K562 (cell line): ENCODE data around the gene SYNJ2. TPM values are rescaled to one million over a fixed set of nuclear protein-coding genes. Genes with fewer than 3 reads are reported as not detected.

Experiments used
- ATAC-seq: fragments of 200-7000 bp; cut with Tn5 transposase; 3 replicates; pipeline ENCODE4 v1.9.1; 2020; ENCODE audit warnings: moderate library complexity
- BruUV-seq: library from RNA; stranded (reverse); fragments of 400-500 nt; replicated peaks from 2 replicates; lab custom pipeline; 2021; lab: Mats Ljungman, UMichigan
- CTCF ChIA-PET: fragments of 300-600 bp; formaldehyde crosslinking; extraction: SDS; loops from one replicate; lab custom pipeline; 2021; ENCODE audit warnings: low intra/inter-chr PET ratio; lab: Yijun Ruan, JAX
- POLR2A ChIA-PET: fragments of 300-600, 350-650 bp; sonication (Branson Sonifier 250); formaldehyde crosslinking; extraction: SDS; loops from one replicate; lab custom pipeline; 2021; ENCODE audit warnings: antibody characterized with exemption, inconsistent platforms; lab: Yijun Ruan, JAX
- DNase-seq, 4 experiments: peaks; one replicate each; pipeline versions ENCODE4 v3.0.0 to v3.0.0-alpha.2; 2011 to 2018; ENCODE audit warnings: low spot score in 3 of 4, mixed read lengths in 3 of 4; ENCODE audit errors: extremely low read depth in 1 of 4
- FAIRE-seq: peaks from 2 replicates; lab custom pipeline; 2011; peaks lifted over from hg19 to GRCh38; lab: Jason Lieb, UNC
- H2AFZ ChIP-seq: 2 replicates; pipeline ENCODE4 v1.6.0; 2011; ENCODE audit warnings: low read depth, low read length, control low read depth, inconsistent platforms
- H3K27ac ChIP-seq: fragments of 200-600 bp; 3 replicates; pipeline ENCODE4 v1.8.0; 2011; ENCODE audit warnings: low read depth, mild to moderate bottlenecking, control low read depth, inconsistent platforms, low read length, moderate library complexity, mixed read lengths; ENCODE audit errors: extremely low read depth
- H3K27me3 ChIP-seq, 2 experiments: fragments of 300-600 bp in 1 of 2; 2 replicates in 1 of 2; 3 replicates in 1 of 2; pipeline versions ENCODE4 v1.6.0 to v1.8.0; 2011; ENCODE audit warnings: inconsistent platforms in 2 of 2, low read length in 2 of 2, mild to moderate bottlenecking in 1 of 2, mixed read lengths in 1 of 2, moderate library complexity in 1 of 2; ENCODE audit not compliant: control insufficient read depth in 2 of 2, insufficient read depth in 2 of 2
- H3K36me3 ChIP-seq: fragments of 300-600 bp; 3 replicates; pipeline ENCODE4 v1.8.0; 2011; ENCODE audit warnings: mild to moderate bottlenecking, low read length, inconsistent platforms; ENCODE audit not compliant: control insufficient read depth, insufficient read depth
- H3K4me1 ChIP-seq, 2 experiments: fragments of 200-600 bp in 1 of 2; replicated peaks in 1 of 2; 2 replicates in 1 of 2; 3 replicates in 1 of 2; pipeline versions ENCODE4 v1.5.1 to v1.8.0; 2011; ENCODE audit warnings: inconsistent platforms in 2 of 2, low read length in 2 of 2, mild to moderate bottlenecking in 1 of 2, mixed read lengths in 1 of 2, moderate library complexity in 1 of 2; ENCODE audit not compliant: control insufficient read depth in 2 of 2, insufficient read depth in 2 of 2
- H3K4me2 ChIP-seq: 2 replicates; pipeline ENCODE4 v1.6.1; 2011; ENCODE audit warnings: low read length, control low read depth, inconsistent platforms, mixed read lengths; ENCODE audit not compliant: insufficient read depth
- H3K4me3 ChIP-seq: fragments of 200-600 bp; sonication (generic), shearing (Covaris generic); 2 replicates; pipeline ENCODE4 v1.5.1; 2016; ENCODE audit warnings: control low read depth, inconsistent platforms
- H3K79me2 ChIP-seq: fragments of 200-600 bp; 3 replicates; pipeline ENCODE4 v1.8.0; 2011; ENCODE audit warnings: low read length, inconsistent platforms; ENCODE audit not compliant: control insufficient read depth, insufficient read depth
- H3K9ac ChIP-seq, 2 experiments: 2 replicates each; pipeline versions ENCODE4 v1.6.0 to v1.6.1; 2011; ENCODE audit warnings: low read depth in 2 of 2, low read length in 2 of 2, control low read depth in 1 of 2, inconsistent platforms in 1 of 2, mild to moderate bottlenecking in 1 of 2, mixed read lengths in 1 of 2; ENCODE audit not compliant: insufficient read depth in 1 of 2
- H3K9me1 ChIP-seq: one replicate; pipeline ENCODE4 v1.6.0; 2011; ENCODE audit warnings: inconsistent platforms, mild to moderate bottlenecking, low read length, moderate library complexity; ENCODE audit not compliant: control insufficient read depth, insufficient read depth
- H3K9me3 ChIP-seq: replicated peaks from 2 replicates; pipeline ENCODE4 v1.5.1; 2011; ENCODE audit warnings: low read depth, low read length, inconsistent platforms; ENCODE audit not compliant: control insufficient read depth, insufficient read depth
- H4K20me1 ChIP-seq: replicated peaks from 2 replicates; pipeline ENCODE4 v1.6.1; 2011; ENCODE audit warnings: low read length, inconsistent platforms, mixed read lengths; ENCODE audit not compliant: control insufficient read depth, insufficient read depth
- C11orf30 ChIP-seq: fragments of 450-650 bp; IDR thresholded peaks from 2 replicates; pipeline ENCODE4 v1.6.1; 2016; ENCODE audit warnings: low read depth, mild to moderate bottlenecking
- CREM ChIP-seq: IDR thresholded peaks from 2 replicates; pipeline ENCODE4 v1.6.1; 2014; ENCODE audit warnings: antibody characterized with exemption, low read depth
- IFI16 ChIP-seq: fragments of 250-450 bp; sonication (Bioruptor Pico); IDR thresholded peaks from 2 replicates; pipeline ENCODE4 v2.1.2; 2022; ENCODE audit warnings: mild to moderate bottlenecking, inconsistent platforms
- MTF1 ChIP-seq: fragments of 250-450 bp; sonication (Bioruptor Pico); IDR thresholded peaks from 2 replicates; pipeline ENCODE4 v1.9.0; 2021; ENCODE audit warnings: moderate library complexity, mild to moderate bottlenecking, inconsistent platforms, borderline replicate concordance
- NFYB ChIP-seq: IDR thresholded peaks from 2 replicates; pipeline ENCODE4 v1.6.1; 2011; ENCODE audit warnings: mild to moderate bottlenecking, moderate library complexity; ENCODE audit not compliant: insufficient read length; ENCODE audit errors: extremely low read depth
- NRF1 ChIP-seq, 2 experiments: fragments of 450-650 bp; IDR thresholded peaks in 1 of 2; conservative IDR thresholded peaks in 1 of 2; 2 replicates each; pipeline ENCODE4 v1.6.1; 2014; ENCODE audit warnings: mild to moderate bottlenecking in 2 of 2
- PRPF4 ChIP-seq: fragments of 200-400 bp; formaldehyde crosslinking; IDR thresholded peaks from one replicate; pipeline ENCODE4 v1.6.1; 2017; ENCODE audit warnings: low read length, low read depth, mild to moderate bottlenecking; ENCODE audit not compliant: insufficient read depth, poor library complexity, severe bottlenecking
- RAD51 ChIP-seq: fragments of 450-650 bp; IDR thresholded peaks from 2 replicates; pipeline ENCODE4 v1.7.1; 2016; ENCODE audit warnings: low read depth, mild to moderate bottlenecking, borderline replicate concordance
- RBM22 ChIP-seq: fragments of 200-400 bp; formaldehyde crosslinking; IDR thresholded peaks from 2 replicates; pipeline ENCODE4 v1.6.1; 2018; ENCODE audit warnings: low read length, low read depth; ENCODE audit not compliant: poor library complexity, severe bottlenecking
- TAF1 ChIP-seq: IDR thresholded peaks from 2 replicates; pipeline ENCODE4 v1.6.1; 2011; ENCODE audit warnings: mild to moderate bottlenecking, low read length, moderate library complexity; ENCODE audit not compliant: insufficient read depth, control insufficient read depth, severe bottlenecking; ENCODE audit errors: extremely low read depth
- UBTF ChIP-seq, 2 experiments: IDR thresholded peaks; 2 replicates each; pipeline ENCODE4 v1.6.1; 2012; ENCODE audit warnings: improper control_type of control experiment in 2 of 2, low read depth in 2 of 2, low read length in 2 of 2, borderline replicate concordance in 1 of 2
- ZC3H11A ChIP-seq: IDR thresholded peaks from 2 replicates; pipeline ENCODE4 v1.6.1; 2012; ENCODE audit warnings: low read depth, low read length, improper control_type of control experiment
- ZNF77 ChIP-seq: fragments of 250-450 bp; sonication (Bioruptor Pico); IDR thresholded peaks from 2 replicates; pipeline ENCODE4 v1.5.0; 2020
- WGBS: fragments of 100-300 bp; shearing (Covaris generic); methylation state at CpG from one replicate; pipeline ENCODE4 v1.1.6; 2016; ENCODE audit warnings: low coverage, mixed read lengths; ENCODE audit not compliant: insufficient coverage; ENCODE audit errors: missing lambda C conversion rate; 5-methylcytosine and 5-hydroxymethylcytosine counted together
- in situ Hi-C: fragments of 300-500 bp; cut with MboI; formaldehyde crosslinking; loops from 4 replicates; pipeline ENCODE4 v1.15.0; 2018; ENCODE audit warnings: inconsistent platforms, mixed read lengths
- intact Hi-C: fragments of 100-400 bp; cut with micrococcal nuclease; formaldehyde crosslinking; loops from 2 replicates; pipeline ENCODE4 v1.14.2; 2022
- polyA plus RNA-seq, 8 experiments: library from polyadenylated mRNA; depleted of rRNA in 4 of 8; stranded (reverse) in 5 of 8; unstranded in 3 of 8; fragments of >200 nt; fragmentation: Nextera tagmentation in 2 of 8; fragmentation: Illumina TruSeq in 1 of 8; extraction: Ambion mirVana in 2 of 8; extraction: Trizol in 1 of 8; gene quantifications; 2 replicates each; pipeline versions ENCODE4 v1.2.1 to v1.2.3, GENCODE V29; 2011 to 2014; ENCODE audit warnings: inconsistent platforms in 1 of 8, missing spikeins in 1 of 8
- total RNA-seq, 7 experiments: library from RNA; depleted of rRNA in 6 of 7; stranded (reverse); fragments of >200 nt in 6 of 7; fragmentation: Illumina TruSeq in 2 of 7; extraction: Trizol in 2 of 7; gene quantifications; 2 replicates each; pipeline versions ENCODE4 v1.2.1 to v1.2.3, GENCODE V29; 2011 to 2021; ENCODE audit warnings: low replicate concordance in 1 of 7

The SYNJ2 gene
- total and polyA plus RNA-seq, 9 of the 15 experiments (the other 6 are each of a cell fraction or from before 2014, with no cell fraction given) = 3.0 to 27.7 (median 17.8) TPM

- no TSS peak for BruUV-seq
- H4K20me1 ChIP-seq = no peaks in the 10 kb centered on the region
- TF ChIP-seq PRPF4 (no peak), ZC3H11A (no peak), RBM22 (no peak), NRF1 (conservative IDR thresholded peaks at IDR 0.05 in 1 of 2, IDR thresholded peaks at IDR 0.05 in 1 of 2) (no peak), IFI16 (CRISPR knock-in tag) (no peak), ZNF77 (CRISPR knock-in tag) (no peak), CREM (no peak), NFYB (no peak), C11orf30 (no peak), RAD51 (no peak), UBTF (IDR thresholded peaks at IDR 0.05; ENCODE audit: borderline replicate concordance in 1 of 2, low read depth in 2 of 2, low read length in 2 of 2) (no peak), TAF1 (no peak), MTF1 (no peak)
- TF ChIP-seq, all 486 proteins: peak for 0
- Histone ChIP-seq H3K4me2 (no peak overlapping the region), H3K27ac (no peak overlapping the region), H3K79me2 (no peaks in the 10 kb centered on the region), H3K9me1 (peaks cover 2% of the 10 kb centered on the region), H2AFZ (no peak overlapping the region), H3K4me3 (no peak overlapping the region), H3K36me3 (peaks cover 67% of the 10 kb centered on the region), H3K9ac (no peak overlapping the region), H3K9me3 (no peaks in the 10 kb centered on the region), H3K27me3 (no peaks in the 10 kb centered on the region), H3K4me1 (no peaks in the 10 kb centered on the region)
- ChIA-PET POLR2A (interaction anchor here (1.6 to 2.5 kb wide), 2 partner anchors 11 to 15 kb away, joined by 4 to 14 read pairs; no protein-coding TSS in a partner anchor), CTCF (no interaction called here)
- in situ Hi-C loops = no loop called here
- WGBS = 94% methylated on average over 14 of the region's 14 CpGs
- DNase-seq = no peak
- ATAC-seq = no peak
- FAIRE-seq = no peak
- intact Hi-C loops = no loop called here
Measured at GRCh38 chr6:158087224-158087867, 105.7 kb downstream of the SYNJ2 start.
